Measurements from ENCODE around the gene DLG4.

- TF ChIP-seq CTCF (tag by site-specific recombination; IDR thresholded peaks at IDR 0.05) (no peak), ZNF274 (IDR thresholded peaks at IDR 0.05; ENCODE audit: low read length) (no peak), ZNF274 (tag by site-specific recombination; IDR thresholded peaks at IDR 0.05; ENCODE audit: borderline replicate concordance) (no peak), ZBTB11 (tag by site-specific recombination; conservative IDR thresholded peaks at IDR 0.05; ENCODE audit: low read depth) (no peak), ZNF174 (tag by site-specific recombination; IDR thresholded peaks at IDR 0.05) (no peak), ZNF777 (tag by site-specific recombination; IDR thresholded peaks at IDR 0.05; ENCODE audit: borderline replicate concordance) (no peak), KLF16 (tag by site-specific recombination; IDR thresholded peaks at IDR 0.05) (no peak), TRIM28 (IDR thresholded peaks at IDR 0.05; ENCODE audit: borderline replicate concordance, low read length) (no peak), YY1 (tag by site-specific recombination; IDR thresholded peaks at IDR 0.05) (no peak), ZNF23 (tag by site-specific recombination; IDR thresholded peaks at IDR 0.05; ENCODE audit: borderline replicate concordance) (no peak), ZNF514 (tag by site-specific recombination; IDR thresholded peaks at IDR 0.05) (no peak), MZF1 (tag by site-specific recombination; IDR thresholded peaks at IDR 0.05; ENCODE audit: borderline replicate concordance) (no peak)
Measured at GRCh38 chr17:7237266-7237760, 17.7 kb upstream of the DLG4 start.

Data from HEK293 (cell line).